ENCODE results near the gene TMEM100.

TMEM100 gene

GRCh38 chr17:55722742-55723487 lies at the start of gene TMEM100:
TSS of gene TMEM100 (minus strand) at chr17:55722864. CDS start at chr17:55721070, 1,794 bp downstream.
- DNase-seq (ENCODE audit: low spot score), result no peak

- no peak for DNase-seq (ENCODE audit: low spot score)
Measured at GRCh38 chr17:55772086-55772485, 49.4 kb upstream of the TMEM100 start.

GRCh38 chr17:55770196-55770870 lies 47.7 kb upstream of the TMEM100 start:
- peak; percentile 15 for DNase-seq (ENCODE audit: low spot score)

DNA sequence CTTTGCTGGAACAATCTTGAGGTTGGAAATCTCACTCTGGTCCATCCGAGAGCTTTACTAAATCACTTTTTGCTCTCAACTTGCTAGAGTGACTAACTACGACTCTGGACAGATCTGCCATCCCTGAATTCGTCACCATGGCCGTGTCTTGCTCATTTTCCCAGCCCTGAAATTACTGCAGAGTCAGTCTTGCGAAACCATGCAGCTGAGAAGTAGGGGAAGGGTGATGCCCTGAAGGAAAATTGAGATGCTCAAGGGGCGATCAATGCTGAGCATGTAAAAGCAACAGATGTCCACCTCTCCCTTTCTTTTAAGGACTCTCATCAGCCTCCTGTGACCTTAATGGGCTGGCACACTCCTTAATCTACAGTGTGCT lies 46.9 kb upstream of the TMEM100 start:
- no peak for DNase-seq (ENCODE audit: low spot score)

GRCh38 chr17:55768936-55769624 lies 46.4 kb upstream of the TMEM100 start:
- DNase-seq (ENCODE audit: low spot score), result no peak

DNA sequence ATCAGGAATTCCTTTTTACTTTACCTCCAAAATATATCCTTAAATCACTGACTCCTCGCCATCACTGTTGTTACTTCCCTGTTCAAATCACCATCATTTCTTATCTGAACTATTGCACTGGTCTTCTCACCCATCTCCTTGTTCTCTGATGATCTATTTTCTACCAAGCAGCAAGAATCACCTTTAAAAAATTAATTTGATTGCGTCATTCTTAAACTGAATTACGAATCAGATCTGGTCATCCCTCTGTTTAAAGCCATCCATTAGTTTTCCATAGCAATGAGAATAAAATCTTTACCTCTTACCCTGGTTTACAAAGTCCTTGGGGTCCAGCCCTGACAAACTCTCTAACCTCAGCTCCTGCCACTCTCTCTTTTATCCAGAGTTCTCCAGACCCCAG lies 42.8 kb upstream of the TMEM100 start:
- DNase-seq (ENCODE audit: low spot score), result no peak

DNA sequence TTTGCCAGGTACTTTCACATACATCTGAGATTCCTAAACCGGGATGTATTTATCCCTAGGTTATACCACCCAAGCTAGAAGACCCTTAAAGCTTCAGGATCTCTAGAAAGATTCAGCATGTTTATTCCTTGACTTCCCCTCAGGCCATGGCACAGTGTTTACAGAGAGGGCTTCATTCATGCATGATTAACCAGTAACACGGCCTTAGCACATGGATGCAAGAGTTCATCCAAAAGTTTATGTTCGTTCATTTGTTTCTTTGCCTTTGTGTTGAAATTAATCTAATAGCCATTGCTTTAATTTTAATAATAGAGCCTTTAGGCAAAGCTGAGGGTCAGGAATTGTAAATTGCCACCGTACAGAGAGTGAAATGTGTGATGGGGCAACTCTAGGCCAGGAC lies 41.9 kb upstream of the TMEM100 start:
- DNase-seq (ENCODE audit: low spot score), result no peak

DNA sequence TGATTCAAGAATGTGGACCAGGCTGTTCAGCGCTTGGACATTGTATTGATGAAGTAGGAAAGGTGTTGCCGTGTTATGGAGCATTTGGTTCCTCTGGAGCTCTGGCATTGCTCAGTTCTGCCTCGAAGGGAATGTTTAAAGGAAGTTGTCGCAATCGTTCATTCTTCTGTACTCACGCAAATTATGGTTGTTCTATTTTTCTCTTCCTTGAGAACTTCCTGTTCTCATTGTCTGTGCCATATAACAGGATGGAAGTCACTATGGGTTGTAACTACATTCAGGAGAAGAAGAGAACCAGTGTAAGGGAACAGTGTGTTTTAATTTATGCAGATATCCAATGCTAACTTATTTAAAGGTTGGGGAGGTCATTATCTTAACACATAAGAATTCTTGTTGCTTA lies 41.2 kb upstream of the TMEM100 start:
- DNase-seq (ENCODE audit: low spot score), result no peak

GRCh38 chr17:55762086-55762858 lies 39.6 kb upstream of the TMEM100 start:
- no peak for DNase-seq (ENCODE audit: low spot score)

DNA sequence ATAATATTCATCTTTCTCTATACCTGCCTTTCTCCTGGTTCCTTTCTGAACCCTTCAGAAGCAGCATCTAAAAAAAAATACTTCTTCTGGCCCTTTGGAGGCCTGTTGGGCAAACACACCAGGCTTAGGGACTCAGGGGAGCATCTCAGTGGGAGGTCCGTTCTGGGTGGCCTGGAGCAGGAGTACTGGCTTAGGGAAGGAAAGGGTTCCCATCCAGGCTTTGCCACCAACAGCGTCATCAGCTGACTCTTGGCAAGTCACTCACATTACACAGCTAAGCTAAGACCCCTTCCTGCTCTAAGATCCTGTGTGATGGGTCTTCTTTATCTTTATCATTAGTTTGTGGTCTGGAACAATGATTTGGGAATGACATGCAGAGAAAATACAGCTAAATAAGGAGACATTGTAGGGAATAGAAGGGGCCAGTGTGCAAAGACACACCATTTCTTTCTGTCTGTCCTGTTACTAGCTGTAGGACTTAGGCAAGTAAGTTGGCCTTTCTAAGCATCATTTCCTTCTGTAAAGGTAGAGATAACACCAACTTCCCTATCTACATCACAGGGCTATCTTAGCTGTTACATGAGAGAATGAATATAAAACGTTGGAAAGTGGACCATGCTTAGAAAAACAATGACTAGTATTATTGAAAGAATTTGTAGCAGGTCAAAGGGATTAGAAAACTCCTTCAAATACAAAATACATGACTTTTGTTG lies 38.1 kb upstream of the TMEM100 start:
- no peak for DNase-seq (ENCODE audit: low spot score)

DNA sequence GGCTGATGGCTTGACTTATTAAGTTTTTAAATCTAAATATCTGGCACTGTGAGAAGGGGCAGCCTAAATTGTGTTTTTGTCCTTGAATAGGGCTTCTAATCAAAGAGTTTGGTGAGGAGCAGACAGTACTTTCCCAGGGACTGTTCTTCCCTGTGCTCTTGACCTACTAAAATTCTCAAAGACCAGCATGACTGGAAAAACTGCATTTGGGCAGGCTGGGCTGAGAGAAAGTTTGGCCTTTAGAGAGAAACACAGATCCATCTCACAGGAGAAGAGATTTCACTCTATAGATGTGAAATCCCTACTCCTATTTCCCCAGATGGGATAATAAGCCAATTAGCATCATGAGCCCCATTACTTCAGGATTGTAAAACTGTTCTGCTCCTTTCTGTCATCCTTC lies 35.5 kb upstream of the TMEM100 start:
- no peak for DNase-seq (ENCODE audit: low spot score)

DNA sequence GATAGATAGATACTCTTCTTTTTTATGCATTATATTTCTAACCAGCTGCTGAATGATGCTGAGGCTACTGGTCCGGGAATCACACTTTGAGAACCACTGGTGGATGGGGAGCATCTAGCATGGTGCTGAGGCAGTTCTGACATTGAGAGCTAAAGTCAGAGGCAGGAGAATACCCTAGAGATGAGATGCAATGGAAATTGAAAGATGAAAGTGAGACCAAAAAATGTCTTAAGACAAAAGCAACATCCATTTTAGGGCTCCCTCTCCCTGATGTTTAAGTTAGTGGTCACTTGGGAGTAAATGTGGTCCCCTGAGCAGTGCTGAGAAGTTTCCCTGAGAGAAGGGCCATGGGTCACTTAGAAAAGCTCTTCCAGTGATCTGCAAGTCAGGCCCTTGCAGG lies 35.0 kb upstream of the TMEM100 start:
- no peak for DNase-seq (ENCODE audit: low spot score)

DNA sequence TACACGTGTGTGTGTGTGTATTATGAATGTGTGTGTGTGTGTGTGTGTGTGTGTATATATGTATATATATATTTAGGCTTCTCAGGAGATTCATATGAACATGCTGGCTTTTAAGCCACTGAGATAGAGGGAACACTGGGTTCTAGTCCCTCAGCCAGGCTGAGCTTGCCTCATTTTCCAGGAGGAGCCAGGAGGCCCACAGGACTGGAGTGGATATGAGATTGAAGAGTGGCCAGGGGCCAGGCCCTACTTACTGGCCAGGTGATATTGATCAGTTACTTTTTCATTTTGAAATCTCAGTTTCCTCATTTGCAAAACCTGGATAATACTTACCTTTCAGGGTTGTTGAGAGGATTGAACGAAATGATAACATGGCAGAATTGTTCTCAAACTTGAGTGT lies 34.0 kb upstream of the TMEM100 start:
- no peak for DNase-seq (ENCODE audit: low spot score)

DNA sequence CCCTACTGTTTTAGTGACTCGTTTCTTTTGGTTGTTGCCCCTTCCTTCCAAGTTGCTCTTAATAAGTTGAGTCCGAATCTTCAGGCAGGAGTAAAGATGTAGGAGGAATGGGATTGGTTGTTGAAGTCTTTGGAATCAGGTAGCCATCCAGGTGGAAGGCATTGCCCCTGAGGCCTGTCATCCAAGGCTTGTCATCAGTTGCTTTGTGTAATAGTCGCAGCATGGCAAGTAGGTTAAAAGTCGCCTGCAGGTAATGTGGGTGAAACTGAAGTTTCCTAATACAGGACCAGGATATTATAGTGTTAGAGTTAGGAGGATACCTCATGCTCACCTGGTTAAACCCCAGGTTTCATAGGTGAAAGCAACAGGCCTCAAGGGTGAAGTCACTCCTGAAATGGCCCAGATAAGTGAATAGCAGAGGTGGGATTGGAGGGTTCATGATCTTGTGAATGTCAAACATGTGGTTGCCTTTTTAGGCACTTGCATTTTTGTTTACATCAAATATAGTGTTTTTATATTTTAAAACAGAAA lies 29.1 kb upstream of the TMEM100 start:
- no peak for DNase-seq (ENCODE audit: low spot score)

- DNase-seq (ENCODE audit: low spot score), result peak; percentile 86
Measured at GRCh38 chr17:55750750-55751657, 28.3 kb upstream of the TMEM100 start, which contains the start of gene PCTP. TSS of gene PCTP (plus strand) at chr17:55751051. CDS start at chr17:55751104, 53 bp downstream.

DNA sequence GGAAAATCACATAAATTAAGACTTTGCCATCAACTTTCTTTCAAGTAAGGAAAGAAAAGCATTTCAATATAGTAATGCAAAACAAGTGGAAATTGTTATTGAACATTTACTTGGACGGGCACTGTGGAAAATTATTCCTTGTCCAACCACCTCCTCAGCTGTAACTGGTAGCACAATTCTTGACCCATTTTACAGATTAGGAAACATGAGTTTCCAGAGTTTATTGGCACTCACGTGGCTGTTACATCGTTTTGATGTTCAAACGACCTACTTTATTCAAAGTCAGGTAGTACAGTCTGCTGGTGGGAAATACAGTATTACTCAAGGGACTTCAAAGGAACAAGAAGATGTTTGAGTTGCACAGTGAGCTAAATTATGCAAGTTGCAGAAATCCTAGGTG lies 27.3 kb upstream of the TMEM100 start:
- DNase-seq (ENCODE audit: low spot score), result no peak

DNA sequence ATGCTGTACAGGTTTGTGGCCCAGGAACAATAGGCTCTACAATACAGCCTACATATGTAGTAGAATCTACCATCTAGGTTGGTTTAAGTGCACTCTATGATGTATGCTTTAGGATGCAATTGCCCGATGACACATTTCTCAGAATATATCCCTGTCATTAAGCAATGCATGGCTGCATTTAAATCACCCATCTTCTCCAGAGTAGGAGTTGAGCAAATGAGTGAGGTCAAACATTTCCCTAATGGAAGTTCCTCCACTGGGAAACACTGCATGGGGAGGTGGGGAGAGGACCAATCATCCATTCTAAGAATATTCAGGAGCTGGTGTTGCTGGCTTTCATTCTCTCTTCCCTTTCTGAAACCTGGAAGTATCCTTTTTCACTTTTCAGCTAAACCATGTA lies 26.2 kb upstream of the TMEM100 start:
- no peak for DNase-seq (ENCODE audit: low spot score)

DNA sequence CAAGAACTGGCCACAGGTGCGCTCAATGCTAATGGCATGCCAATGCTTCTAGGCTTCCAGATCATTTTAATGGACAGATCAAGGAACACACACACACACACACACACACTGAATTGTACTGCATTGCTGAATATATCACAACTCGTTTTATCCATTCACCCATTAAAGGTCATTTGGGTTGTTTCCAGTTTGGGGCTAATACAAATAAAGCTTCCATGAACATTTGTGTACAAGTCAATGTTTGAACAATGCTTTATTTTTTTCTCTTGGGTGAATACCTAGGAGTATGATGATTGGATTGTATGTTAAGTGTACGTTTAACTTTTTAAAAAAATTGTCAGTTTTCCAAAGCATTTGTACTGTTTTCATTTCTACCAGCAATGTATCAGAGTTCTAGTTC lies 24.5 kb upstream of the TMEM100 start:
- no peak for DNase-seq (ENCODE audit: low spot score)

- no peak for DNase-seq (ENCODE audit: low spot score)
Measured at GRCh38 chr17:55746466-55746865, 23.8 kb upstream of the TMEM100 start.

DNA sequence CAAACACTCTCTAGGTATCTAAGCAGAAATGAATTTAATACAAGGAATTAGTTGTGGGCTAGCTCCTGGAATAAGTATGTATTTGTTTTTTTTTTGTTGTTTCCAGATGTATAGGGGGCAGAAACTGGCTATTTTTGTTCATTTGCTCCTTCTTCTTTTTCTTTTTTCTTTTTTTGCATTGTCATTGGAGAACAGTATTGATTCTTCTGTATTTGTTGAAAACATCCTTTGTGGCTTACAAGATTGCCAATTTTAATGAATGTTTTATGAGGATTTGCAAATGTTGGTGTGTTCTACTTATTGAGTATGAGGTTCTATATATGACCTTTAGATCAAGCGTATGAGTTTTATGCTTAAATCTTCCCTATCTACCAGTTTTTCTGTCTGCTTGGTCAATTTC lies 22.6 kb upstream of the TMEM100 start:
- DNase-seq (ENCODE audit: low spot score), result no peak
